GM23338 (cell line): ENCODE results near the gene SMPDL3B. TPM values are rescaled to one million over a fixed set of nuclear protein-coding genes. Genes with fewer than 3 reads are reported as not detected.

ENCODE experiments used
- ATAC-seq: fragments of 200-7000 bp; cut with Tn5 transposase; 3 replicates; pipeline ENCODE4 v1.9.1; 2020
- DNase-seq: peaks from one replicate; pipeline ENCODE4 v3.0.0-alpha.2; 2015; ENCODE audit warnings: low spot score
- H2AFZ ChIP-seq: fragments of 200-600 bp; sonication (generic); 2 replicates; pipeline ENCODE4 v1.8.0; 2016; ENCODE audit warnings: antibody characterized with exemption, mild to moderate bottlenecking, moderate library complexity
- H3F3A ChIP-seq: fragments of 200-600 bp; sonication (generic); replicated peaks from 2 replicates; pipeline ENCODE4 v1.8.0; 2017; ENCODE audit warnings: antibody characterized with exemption, mixed run types, low read depth
- H3K27ac ChIP-seq: fragments of 200-600 bp; sonication (generic); 2 replicates; pipeline ENCODE4 v1.6.1; 2016; ENCODE audit warnings: low read depth
- H3K27me3 ChIP-seq: fragments of 200-600 bp; sonication (generic); 2 replicates; pipeline ENCODE4 v1.8.0; 2016; ENCODE audit warnings: mild to moderate bottlenecking, mixed run types, moderate library complexity; ENCODE audit not compliant: insufficient read depth
- H3K36me3 ChIP-seq: fragments of 200-600 bp; sonication (generic); 2 replicates; pipeline ENCODE4 v1.8.0; 2016; ENCODE audit warnings: mild to moderate bottlenecking; ENCODE audit not compliant: insufficient read depth
- H3K4me1 ChIP-seq: fragments of 200-600 bp; sonication (generic); 2 replicates; pipeline ENCODE4 v1.8.0; 2016; ENCODE audit warnings: mild to moderate bottlenecking, moderate library complexity; ENCODE audit not compliant: insufficient read depth
- H3K4me2 ChIP-seq: fragments of 200-600 bp; sonication (generic); 2 replicates; pipeline ENCODE4 v1.7.1; 2017; ENCODE audit warnings: mixed run types
- H3K4me3 ChIP-seq: fragments of 200-600 bp; sonication (generic); 2 replicates; pipeline ENCODE4 v1.6.1; 2016; ENCODE audit warnings: mixed run types
- H3K79me2 ChIP-seq: fragments of 200-600 bp; sonication (generic); replicated peaks from 2 replicates; pipeline ENCODE4 v1.8.0; 2017; ENCODE audit warnings: mild to moderate bottlenecking; ENCODE audit not compliant: insufficient read depth
- H3K9me2 ChIP-seq: fragments of 200-600 bp; sonication (generic); 2 replicates; pipeline ENCODE4 v1.8.0; 2017; ENCODE audit not compliant: insufficient read depth
- H4K20me1 ChIP-seq: fragments of 200-600 bp; sonication (generic); replicated peaks from 2 replicates; pipeline ENCODE4 v1.8.0; 2017; ENCODE audit warnings: mild to moderate bottlenecking; ENCODE audit not compliant: insufficient read depth
- H3K27ac Mint-ChIP-seq: 2 replicates; pipeline ENCODE4 v1.8.0; 2020; ENCODE audit warnings: inconsistent platforms, mild to moderate bottlenecking, moderate library complexity, mixed read lengths
- H3K27me3 Mint-ChIP-seq: 3 replicates; pipeline ENCODE4 v1.8.0; 2022; ENCODE audit warnings: low read depth, mild to moderate bottlenecking, moderate library complexity, mixed read lengths, inconsistent platforms; ENCODE audit not compliant: insufficient read depth, poor library complexity
- H3K36me3 Mint-ChIP-seq: 3 replicates; pipeline ENCODE4 v1.8.0; 2021; ENCODE audit warnings: low read depth, mild to moderate bottlenecking, inconsistent platforms, moderate library complexity, mixed read lengths
- H3K4me1 Mint-ChIP-seq: 3 replicates; pipeline ENCODE4 v1.8.0; 2020; ENCODE audit warnings: mild to moderate bottlenecking, inconsistent platforms, mixed read lengths
- H3K4me3 Mint-ChIP-seq: 3 replicates; pipeline ENCODE4 v1.8.0; 2021; ENCODE audit warnings: moderate library complexity, mild to moderate bottlenecking, inconsistent platforms, mixed read lengths
- H3K9me3 Mint-ChIP-seq: 3 replicates; pipeline ENCODE4 v1.8.0; 2020; ENCODE audit warnings: moderate library complexity, mild to moderate bottlenecking, inconsistent platforms, mixed read lengths
- CREB1 ChIP-seq: fragments of 250-450 bp; sonication (Bioruptor Pico); IDR thresholded peaks from 2 replicates; pipeline ENCODE4 v1.5.0; 2020; ENCODE audit warnings: low read depth, mild to moderate bottlenecking, moderate library complexity
- EZH2 ChIP-seq: fragments of 200-600 bp; sonication (generic); IDR thresholded peaks from one replicate; pipeline ENCODE4 v1.8.0; 2017; ENCODE audit warnings: antibody characterized with exemption, mild to moderate bottlenecking, low read depth; ENCODE audit not compliant: unreplicated experiment
- EZH2phosphoT487 ChIP-seq: fragments of 200-600 bp; sonication (generic); IDR thresholded peaks from one replicate; pipeline ENCODE4 v1.8.1; 2018; ENCODE audit warnings: antibody characterized with exemption; ENCODE audit not compliant: unreplicated experiment
- JUNB ChIP-seq: IDR thresholded peaks from one replicate; pipeline ENCODE4 v1.6.1; 2016; ENCODE audit warnings: antibody characterized with exemption; ENCODE audit not compliant: unreplicated experiment
- NANOG ChIP-seq: IDR thresholded peaks from 2 replicates; pipeline ENCODE4 v1.6.1; 2016; ENCODE audit warnings: antibody characterized with exemption, borderline replicate concordance
- POLR2AphosphoS5 ChIP-seq: IDR thresholded peaks from 2 replicates; pipeline ENCODE4 v1.6.1; 2016; ENCODE audit warnings: antibody characterized with exemption, low read depth
- STAT1 ChIP-seq: IDR thresholded peaks from one replicate; pipeline ENCODE4 v1.6.1; 2016; ENCODE audit warnings: antibody characterized with exemption; ENCODE audit not compliant: unreplicated experiment
- ZNF114 ChIP-seq: fragments of 250-450 bp; sonication (Bioruptor Pico); IDR thresholded peaks from 2 replicates; pipeline ENCODE4 v1.5.0; 2020; ENCODE audit warnings: mild to moderate bottlenecking, moderate library complexity
- ZNF331 ChIP-seq: fragments of 250-450 bp; sonication (Bioruptor Pico); IDR thresholded peaks from 2 replicates; pipeline ENCODE4 v1.5.0; 2020; ENCODE audit warnings: low read depth, mild to moderate bottlenecking, moderate library complexity
- polyA plus RNA-seq: library from polyadenylated mRNA; unstranded; fragments of >200 nt; fragmentation: Nextera tagmentation; extraction: Ambion mirVana; gene quantifications from 2 replicates; pipeline ENCODE4 v1.2.1, GENCODE V29; 2016
- total RNA-seq: library from RNA; depleted of rRNA; stranded (reverse); fragments of >200 nt; shearing (Covaris generic); gene quantifications from 2 replicates; pipeline ENCODE4 v1.2.3, GENCODE V29; 2014
- TF ChIP-seq, protein P1 (sequence below): IDR thresholded peaks from 2 replicates; pipeline ENCODE4 v1.6.1; 2016; ENCODE audit warnings: antibody characterized with exemption
- TF ChIP-seq, protein P2 (sequence below): fragments of 250-450 bp; sonication (Bioruptor Pico); IDR thresholded peaks from 2 replicates; pipeline ENCODE4 v1.5.0; 2020; ENCODE audit warnings: mild to moderate bottlenecking, moderate library complexity
- TF ChIP-seq, protein P3 (sequence below), 2 experiments: fragments of 200-600 bp in 1 of 2; sonication (generic) in 1 of 2; conservative IDR thresholded peaks; 2 replicates each; pipeline versions ENCODE4 v1.5.1 to v1.6.1; 2016 to 2017; ENCODE audit warnings: antibody characterized with exemption in 2 of 2, low read depth in 2 of 2, mild to moderate bottlenecking in 2 of 2, moderate library complexity in 1 of 2
- TF ChIP-seq, protein P4 (sequence below): IDR thresholded peaks from one replicate; pipeline ENCODE4 v1.6.1; 2018; ENCODE audit warnings: antibody characterized with exemption; ENCODE audit not compliant: unreplicated experiment

The SMPDL3B gene
- total and polyA plus RNA-seq, 2 experiments from 2014 or later = 39.5 to 83.1 TPM

GRCh38 chr1:27971674-27972073, 36.9 kb downstream of the SMPDL3B start:
- Histone ChIP-seq H3K9me2 (no peaks in the 10 kb centered on the region), H3K27me3 (no peaks in the 10 kb centered on the region), H3K27ac (no peak overlapping the region), H3K79me2 (no peaks in the 10 kb centered on the region), H3K4me3 (no peak overlapping the region), H4K20me1 (0 out of 2 replicates have a peak, but pooled peaks cover 4% of the 10 kb centered on the region), H3K4me2 (no peak overlapping the region), H3F3A (no peaks in the 10 kb centered on the region), H3K4me1 (no peaks in the 10 kb centered on the region), H2AFZ (no peak overlapping the region), H3K36me3 (no peaks in the 10 kb centered on the region; the same call in 1 of the 2 replicates)
- H3K4me1 Mint-ChIP-seq = no peaks in the 10 kb centered on the region
- H3K27ac Mint-ChIP-seq = no peak overlapping the region
- ATAC-seq (no peak), DNase-seq (no peak)
- H3K4me3 Mint-ChIP-seq = no peak overlapping the region
- H3K27me3 Mint-ChIP-seq = peaks cover 4% of the 10 kb centered on the region
- TF ChIP-seq EZH2phosphoT487 = no peak
- TF ChIP-seq, protein P1, sequence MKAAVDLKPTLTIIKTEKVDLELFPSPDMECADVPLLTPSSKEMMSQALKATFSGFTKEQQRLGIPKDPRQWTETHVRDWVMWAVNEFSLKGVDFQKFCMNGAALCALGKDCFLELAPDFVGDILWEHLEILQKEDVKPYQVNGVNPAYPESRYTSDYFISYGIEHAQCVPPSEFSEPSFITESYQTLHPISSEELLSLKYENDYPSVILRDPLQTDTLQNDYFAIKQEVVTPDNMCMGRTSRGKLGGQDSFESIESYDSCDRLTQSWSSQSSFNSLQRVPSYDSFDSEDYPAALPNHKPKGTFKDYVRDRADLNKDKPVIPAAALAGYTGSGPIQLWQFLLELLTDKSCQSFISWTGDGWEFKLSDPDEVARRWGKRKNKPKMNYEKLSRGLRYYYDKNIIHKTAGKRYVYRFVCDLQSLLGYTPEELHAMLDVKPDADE = no peak
- TF ChIP-seq NANOG = no peak
- TF ChIP-seq, protein P2, sequence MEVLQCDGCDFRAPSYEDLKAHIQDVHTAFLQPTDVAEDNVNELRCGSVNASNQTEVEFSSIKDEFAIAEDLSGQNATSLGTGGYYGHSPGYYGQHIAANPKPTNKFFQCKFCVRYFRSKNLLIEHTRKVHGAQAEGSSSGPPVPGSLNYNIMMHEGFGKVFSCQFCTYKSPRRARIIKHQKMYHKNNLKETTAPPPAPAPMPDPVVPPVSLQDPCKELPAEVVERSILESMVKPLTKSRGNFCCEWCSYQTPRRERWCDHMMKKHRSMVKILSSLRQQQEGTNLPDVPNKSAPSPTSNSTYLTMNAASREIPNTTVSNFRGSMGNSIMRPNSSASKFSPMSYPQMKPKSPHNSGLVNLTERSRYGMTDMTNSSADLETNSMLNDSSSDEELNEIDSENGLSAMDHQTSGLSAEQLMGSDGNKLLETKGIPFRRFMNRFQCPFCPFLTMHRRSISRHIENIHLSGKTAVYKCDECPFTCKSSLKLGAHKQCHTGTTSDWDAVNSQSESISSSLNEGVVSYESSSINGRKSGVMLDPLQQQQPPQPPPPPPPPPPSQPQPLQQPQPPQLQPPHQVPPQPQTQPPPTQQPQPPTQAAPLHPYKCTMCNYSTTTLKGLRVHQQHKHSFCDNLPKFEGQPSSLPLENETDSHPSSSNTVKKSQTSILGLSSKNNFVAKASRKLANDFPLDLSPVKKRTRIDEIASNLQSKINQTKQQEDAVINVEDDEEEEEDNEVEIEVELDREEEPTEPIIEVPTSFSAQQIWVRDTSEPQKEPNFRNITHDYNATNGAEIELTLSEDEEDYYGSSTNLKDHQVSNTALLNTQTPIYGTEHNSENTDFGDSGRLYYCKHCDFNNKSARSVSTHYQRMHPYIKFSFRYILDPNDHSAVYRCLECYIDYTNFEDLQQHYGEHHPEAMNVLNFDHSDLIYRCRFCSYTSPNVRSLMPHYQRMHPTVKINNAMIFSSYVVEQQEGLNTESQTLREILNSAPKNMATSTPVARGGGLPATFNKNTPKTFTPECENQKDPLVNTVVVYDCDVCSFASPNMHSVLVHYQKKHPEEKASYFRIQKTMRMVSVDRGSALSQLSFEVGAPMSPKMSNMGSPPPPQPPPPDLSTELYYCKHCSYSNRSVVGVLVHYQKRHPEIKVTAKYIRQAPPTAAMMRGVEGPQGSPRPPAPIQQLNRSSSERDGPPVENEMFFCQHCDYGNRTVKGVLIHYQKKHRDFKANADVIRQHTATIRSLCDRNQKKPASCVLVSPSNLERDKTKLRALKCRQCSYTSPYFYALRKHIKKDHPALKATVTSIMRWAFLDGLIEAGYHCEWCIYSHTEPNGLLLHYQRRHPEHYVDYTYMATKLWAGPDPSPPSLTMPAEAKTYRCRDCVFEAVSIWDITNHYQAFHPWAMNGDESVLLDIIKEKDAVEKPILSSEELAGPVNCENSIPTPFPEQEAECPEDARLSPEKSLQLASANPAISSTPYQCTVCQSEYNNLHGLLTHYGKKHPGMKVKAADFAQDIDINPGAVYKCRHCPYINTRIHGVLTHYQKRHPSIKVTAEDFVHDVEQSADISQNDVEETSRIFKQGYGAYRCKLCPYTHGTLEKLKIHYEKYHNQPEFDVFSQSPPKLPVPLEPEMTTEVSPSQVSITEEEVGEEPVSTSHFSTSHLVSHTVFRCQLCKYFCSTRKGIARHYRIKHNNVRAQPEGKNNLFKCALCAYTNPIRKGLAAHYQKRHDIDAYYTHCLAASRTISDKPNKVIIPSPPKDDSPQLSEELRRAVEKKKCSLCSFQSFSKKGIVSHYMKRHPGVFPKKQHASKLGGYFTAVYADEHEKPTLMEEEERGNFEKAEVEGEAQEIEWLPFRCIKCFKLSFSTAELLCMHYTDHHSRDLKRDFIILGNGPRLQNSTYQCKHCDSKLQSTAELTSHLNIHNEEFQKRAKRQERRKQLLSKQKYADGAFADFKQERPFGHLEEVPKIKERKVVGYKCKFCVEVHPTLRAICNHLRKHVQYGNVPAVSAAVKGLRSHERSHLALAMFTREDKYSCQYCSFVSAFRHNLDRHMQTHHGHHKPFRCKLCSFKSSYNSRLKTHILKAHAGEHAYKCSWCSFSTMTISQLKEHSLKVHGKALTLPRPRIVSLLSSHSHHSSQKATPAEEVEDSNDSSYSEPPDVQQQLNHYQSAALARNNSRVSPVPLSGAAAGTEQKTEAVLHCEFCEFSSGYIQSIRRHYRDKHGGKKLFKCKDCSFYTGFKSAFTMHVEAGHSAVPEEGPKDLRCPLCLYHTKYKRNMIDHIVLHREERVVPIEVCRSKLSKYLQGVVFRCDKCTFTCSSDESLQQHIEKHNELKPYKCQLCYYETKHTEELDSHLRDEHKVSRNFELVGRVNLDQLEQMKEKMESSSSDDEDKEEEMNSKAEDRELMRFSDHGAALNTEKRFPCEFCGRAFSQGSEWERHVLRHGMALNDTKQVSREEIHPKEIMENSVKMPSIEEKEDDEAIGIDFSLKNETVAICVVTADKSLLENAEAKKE (CRISPR knock-in tag) = no peak
- TF ChIP-seq, protein P3, sequence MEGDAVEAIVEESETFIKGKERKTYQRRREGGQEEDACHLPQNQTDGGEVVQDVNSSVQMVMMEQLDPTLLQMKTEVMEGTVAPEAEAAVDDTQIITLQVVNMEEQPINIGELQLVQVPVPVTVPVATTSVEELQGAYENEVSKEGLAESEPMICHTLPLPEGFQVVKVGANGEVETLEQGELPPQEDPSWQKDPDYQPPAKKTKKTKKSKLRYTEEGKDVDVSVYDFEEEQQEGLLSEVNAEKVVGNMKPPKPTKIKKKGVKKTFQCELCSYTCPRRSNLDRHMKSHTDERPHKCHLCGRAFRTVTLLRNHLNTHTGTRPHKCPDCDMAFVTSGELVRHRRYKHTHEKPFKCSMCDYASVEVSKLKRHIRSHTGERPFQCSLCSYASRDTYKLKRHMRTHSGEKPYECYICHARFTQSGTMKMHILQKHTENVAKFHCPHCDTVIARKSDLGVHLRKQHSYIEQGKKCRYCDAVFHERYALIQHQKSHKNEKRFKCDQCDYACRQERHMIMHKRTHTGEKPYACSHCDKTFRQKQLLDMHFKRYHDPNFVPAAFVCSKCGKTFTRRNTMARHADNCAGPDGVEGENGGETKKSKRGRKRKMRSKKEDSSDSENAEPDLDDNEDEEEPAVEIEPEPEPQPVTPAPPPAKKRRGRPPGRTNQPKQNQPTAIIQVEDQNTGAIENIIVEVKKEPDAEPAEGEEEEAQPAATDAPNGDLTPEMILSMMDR (conservative IDR thresholded peaks at IDR 0.05; ENCODE audit: low read depth in 2 of 2) = no peak
- TF ChIP-seq, protein P4, sequence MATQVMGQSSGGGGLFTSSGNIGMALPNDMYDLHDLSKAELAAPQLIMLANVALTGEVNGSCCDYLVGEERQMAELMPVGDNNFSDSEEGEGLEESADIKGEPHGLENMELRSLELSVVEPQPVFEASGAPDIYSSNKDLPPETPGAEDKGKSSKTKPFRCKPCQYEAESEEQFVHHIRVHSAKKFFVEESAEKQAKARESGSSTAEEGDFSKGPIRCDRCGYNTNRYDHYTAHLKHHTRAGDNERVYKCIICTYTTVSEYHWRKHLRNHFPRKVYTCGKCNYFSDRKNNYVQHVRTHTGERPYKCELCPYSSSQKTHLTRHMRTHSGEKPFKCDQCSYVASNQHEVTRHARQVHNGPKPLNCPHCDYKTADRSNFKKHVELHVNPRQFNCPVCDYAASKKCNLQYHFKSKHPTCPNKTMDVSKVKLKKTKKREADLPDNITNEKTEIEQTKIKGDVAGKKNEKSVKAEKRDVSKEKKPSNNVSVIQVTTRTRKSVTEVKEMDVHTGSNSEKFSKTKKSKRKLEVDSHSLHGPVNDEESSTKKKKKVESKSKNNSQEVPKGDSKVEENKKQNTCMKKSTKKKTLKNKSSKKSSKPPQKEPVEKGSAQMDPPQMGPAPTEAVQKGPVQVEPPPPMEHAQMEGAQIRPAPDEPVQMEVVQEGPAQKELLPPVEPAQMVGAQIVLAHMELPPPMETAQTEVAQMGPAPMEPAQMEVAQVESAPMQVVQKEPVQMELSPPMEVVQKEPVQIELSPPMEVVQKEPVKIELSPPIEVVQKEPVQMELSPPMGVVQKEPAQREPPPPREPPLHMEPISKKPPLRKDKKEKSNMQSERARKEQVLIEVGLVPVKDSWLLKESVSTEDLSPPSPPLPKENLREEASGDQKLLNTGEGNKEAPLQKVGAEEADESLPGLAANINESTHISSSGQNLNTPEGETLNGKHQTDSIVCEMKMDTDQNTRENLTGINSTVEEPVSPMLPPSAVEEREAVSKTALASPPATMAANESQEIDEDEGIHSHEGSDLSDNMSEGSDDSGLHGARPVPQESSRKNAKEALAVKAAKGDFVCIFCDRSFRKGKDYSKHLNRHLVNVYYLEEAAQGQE = no peak
- TF ChIP-seq EZH2 = no peak
- TF ChIP-seq POLR2AphosphoS5 = no peak
- no peak for TF ChIP-seq STAT1
- TF ChIP-seq JUNB = no peak
- TF ChIP-seq ZNF331 (CRISPR knock-in tag) = no peak
- TF ChIP-seq CREB1 = no peak
- no peak for TF ChIP-seq ZNF114 (CRISPR knock-in tag)
- no peaks in the 10 kb centered on the region for H3K9me3 Mint-ChIP-seq
- no peaks in the 10 kb centered on the region; the same call in 2 of the 3 replicates for H3K36me3 Mint-ChIP-seq
